ENCODE measurements around the gene GMPR2. TPM values are rescaled to one million over a fixed set of nuclear protein-coding genes. Genes with fewer than 3 reads are reported as not detected.

The GMPR2 gene
- total RNA-seq, 2 experiments from 2014 or later = 76.6 to 82.2 TPM

- peak; percentile 88 for ATAC-seq (ENCODE audit: low read depth)
- peaks cover 37% of the 10 kb centered on the region for H3K4me1 Mint-ChIP-seq
Measured at GRCh38 chr14:24271134-24271833, 38.6 kb downstream of the GMPR2 start, which contains the start of gene RABGGTA. Gene RABGGTA, minus strand, starts transcription at chr14:24271597. Its CDS starts 482 bp downstream, at chr14:24271115.

GRCh38 chr14:24271834-24272263, 39.1 kb downstream of the GMPR2 start:
- Mint-ChIP-seq H3K4me1 (peaks cover 37% of the 10 kb centered on the region), H3K27ac (peak overlapping the region; percentile 97), H3K4me3 (peak overlapping the region; percentile 79), H3K9me3 (no peaks in the 10 kb centered on the region), H3K36me3 (peaks cover 6% of the 10 kb centered on the region), H3K27me3 (no peaks in the 10 kb centered on the region)
- no peak for ATAC-seq (ENCODE audit: low read depth)
- DNase-seq = no peak
- POLR2A ChIA-PET = interaction anchor here (0.9 to 3.5 kb wide), 15 partner anchors 8 to 159 kb away, joined by 3 to 66 read pairs (median 11); partner anchors contain the start of genes CBLN3, CIDEB, DHRS1 and KHNYN

More at GRCh38 chr14:24271134-24271833, 38.6 kb downstream of the GMPR2 start, which contains the start of gene RABGGTA:
- POLR2A ChIA-PET = interaction anchor here (0.6 to 3.5 kb wide), 28 partner anchors 9 to 159 kb away, joined by 3 to 66 read pairs (median 4); partner anchors contain the start of genes CBLN3, CHMP4A, CIDEB and DCAF11
- Mint-ChIP-seq H3K27me3 (no peaks in the 10 kb centered on the region), H3K36me3 (peaks cover 6% of the 10 kb centered on the region), H3K27ac (peak within 1 kb of the TSS; percentile 97), H3K9me3 (no peaks in the 10 kb centered on the region), H3K4me3 (peak within 1 kb of the TSS; percentile 95)
- DNase-seq = peak; percentile 91

- Mint-ChIP-seq H3K4me1 (peaks cover 38% of the 10 kb centered on the region), H3K9me3 (no peaks in the 10 kb centered on the region), H3K4me3 (peak overlapping the region; percentile 79), H3K36me3 (peaks cover 3% of the 10 kb centered on the region), H3K27ac (peak overlapping the region; percentile 97), H3K27me3 (no peaks in the 10 kb centered on the region)
- DNase-seq (no peak), ATAC-seq (ENCODE audit: low read depth) (no peak)
- POLR2A ChIA-PET = interaction anchor here (1.2 to 3.5 kb wide), 6 partner anchors 11 to 158 kb away, joined by 3 to 66 read pairs (median 14); partner anchors contain the start of genes CBLN3, CIDEB, DHRS1 and KHNYN
Measured at GRCh38 chr14:24272467-24272866, 39.7 kb downstream of the GMPR2 start.

GRCh38 chr14:24273422-24273998, 40.8 kb downstream of the GMPR2 start:
- no peaks in the 10 kb centered on the region for H3K9me3 Mint-ChIP-seq
- peaks cover 6% of the 10 kb centered on the region for H3K36me3 Mint-ChIP-seq

GRCh38 chr14:24274101-24274543, 41.4 kb downstream of the GMPR2 start:
- POLR2A ChIA-PET = interaction anchor here (0.7 to 3.6 kb wide), 9 partner anchors 9 to 401 kb away, joined by 3 to 15 read pairs (median 4); partner anchors contain the start of gene TINF2
- Mint-ChIP-seq H3K36me3 (peaks cover 6% of the 10 kb centered on the region), H3K9me3 (no peaks in the 10 kb centered on the region), H3K27ac (peak overlapping the region; percentile 94), H3K27me3 (no peaks in the 10 kb centered on the region), H3K4me1 (peaks cover 46% of the 10 kb centered on the region), H3K4me3 (peak overlapping the region; percentile 75)
- DNase-seq (no peak), ATAC-seq (ENCODE audit: low read depth) (peak; percentile 9)

More at GRCh38 chr14:24273422-24273998, 40.8 kb downstream of the GMPR2 start:
- ATAC-seq (ENCODE audit: low read depth) = no peak
- Mint-ChIP-seq H3K27me3 (no peaks in the 10 kb centered on the region), H3K27ac (peak overlapping the region; percentile 94), H3K4me1 (peaks cover 42% of the 10 kb centered on the region), H3K4me3 (no peak overlapping the region)
- no peak for DNase-seq
- POLR2A ChIA-PET = interaction anchor here (0.7 to 3.6 kb wide), 5 partner anchors 16 to 44 kb away, joined by 3 to 15 read pairs (median 6); partner anchors contain the start of gene TINF2

- no peak for ATAC-seq (ENCODE audit: low read depth)
- DNase-seq = no peak
- Mint-ChIP-seq H3K27ac (no peak overlapping the region), H3K4me1 (peaks cover 44% of the 10 kb centered on the region), H3K36me3 (peaks cover 7% of the 10 kb centered on the region), H3K27me3 (peaks cover 5% of the 10 kb centered on the region), H3K4me3 (no peak overlapping the region), H3K9me3 (no peaks in the 10 kb centered on the region)
- POLR2A ChIA-PET = interaction anchor here (5.4 kb wide), 1 partner anchor 13 kb away, joined by 19 read pairs; no protein-coding TSS in a partner anchor
Measured at GRCh38 chr14:24277071-24277470, 44.3 kb downstream of the GMPR2 start.

- DNase-seq (no peak), ATAC-seq (ENCODE audit: low read depth) (no peak)
- H3K27ac Mint-ChIP-seq = no peak overlapping the region
- POLR2A ChIA-PET = interaction anchor here (0.5 to 5.4 kb wide), 2 partner anchors 12 to 30 kb away, joined by 4 to 19 read pairs; no protein-coding TSS in a partner anchor
- no peaks in the 10 kb centered on the region for H3K9me3 Mint-ChIP-seq
- peaks cover 7% of the 10 kb centered on the region for H3K36me3 Mint-ChIP-seq
- peaks cover 7% of the 10 kb centered on the region for H3K27me3 Mint-ChIP-seq
- H3K4me3 Mint-ChIP-seq = no peak overlapping the region
- peaks cover 37% of the 10 kb centered on the region for H3K4me1 Mint-ChIP-seq
Measured at GRCh38 chr14:24277606-24278321, 45.0 kb downstream of the GMPR2 start.

- peaks cover 7% of the 10 kb centered on the region for H3K36me3 Mint-ChIP-seq
- no peak overlapping the region for H3K27ac Mint-ChIP-seq
- peaks cover 32% of the 10 kb centered on the region for H3K4me1 Mint-ChIP-seq
- H3K27me3 Mint-ChIP-seq = peaks cover 7% of the 10 kb centered on the region
- H3K9me3 Mint-ChIP-seq = no peaks in the 10 kb centered on the region
- DNase-seq = no peak
- no peak overlapping the region for H3K4me3 Mint-ChIP-seq
- POLR2A ChIA-PET = interaction anchor here (5.4 kb wide), 1 partner anchor 12 kb away, joined by 19 read pairs; no protein-coding TSS in a partner anchor
- ATAC-seq (ENCODE audit: low read depth) = no peak
Measured at GRCh38 chr14:24278424-24278823, 45.7 kb downstream of the GMPR2 start.

GRCh38 chr14:24279301-24280186, 46.8 kb downstream of the GMPR2 start:
- Mint-ChIP-seq H3K4me1 (peaks cover 23% of the 10 kb centered on the region), H3K9me3 (no peaks in the 10 kb centered on the region), H3K4me3 (no peak overlapping the region)

GRCh38 chr14:24280797-24281460, 48.2 kb downstream of the GMPR2 start:
- POLR2A ChIA-PET = interaction anchor here (1.0 to 5.4 kb wide), 6 partner anchors 9 to 38 kb away, joined by 3 to 19 read pairs (median 7); partner anchors contain the start of genes LTB4R2, RABGGTA and TINF2
- H3K27me3 Mint-ChIP-seq = peaks cover 8% of the 10 kb centered on the region
- no peak for DNase-seq
- no peak overlapping the region for H3K4me3 Mint-ChIP-seq
- no peak overlapping the region for H3K27ac Mint-ChIP-seq
- H3K9me3 Mint-ChIP-seq = no peaks in the 10 kb centered on the region
- peaks cover 7% of the 10 kb centered on the region for H3K36me3 Mint-ChIP-seq
- peaks cover 20% of the 10 kb centered on the region for H3K4me1 Mint-ChIP-seq
- ATAC-seq (ENCODE audit: low read depth) = no peak

More at GRCh38 chr14:24279301-24280186, 46.8 kb downstream of the GMPR2 start:
- peak overlapping the region; percentile 28 for H3K27ac Mint-ChIP-seq
- peak; percentile 71 for ATAC-seq (ENCODE audit: low read depth)
- POLR2A ChIA-PET = interaction anchor here (0.9 to 5.4 kb wide), 6 partner anchors 8 to 37 kb away, joined by 3 to 19 read pairs (median 7); partner anchors contain the start of genes LTB4R2, RABGGTA and TINF2
- peaks cover 7% of the 10 kb centered on the region for H3K27me3 Mint-ChIP-seq
- DNase-seq = no peak
- H3K36me3 Mint-ChIP-seq = peaks cover 7% of the 10 kb centered on the region

GRCh38 chr14:24281636-24282035, 48.9 kb downstream of the GMPR2 start:
- no peak overlapping the region for H3K27ac Mint-ChIP-seq
- no peak overlapping the region for H3K4me3 Mint-ChIP-seq
- POLR2A ChIA-PET = interaction anchor here (0.9 to 5.4 kb wide), 3 partner anchors 8 to 167 kb away, joined by 3 to 19 read pairs (median 4); partner anchors contain the start of gene DCAF11
- peaks cover 9% of the 10 kb centered on the region for H3K36me3 Mint-ChIP-seq
- DNase-seq (no peak), ATAC-seq (ENCODE audit: low read depth) (no peak)
- H3K4me1 Mint-ChIP-seq = peaks cover 20% of the 10 kb centered on the region
- no peaks in the 10 kb centered on the region for H3K9me3 Mint-ChIP-seq
- peaks cover 11% of the 10 kb centered on the region for H3K27me3 Mint-ChIP-seq

Measured in activated naive CD8-positive, alpha-beta T cell treated with anti-CD3 and anti-CD28 coated beads, Interleukin-2, amount 10 ng/mL, durations not matched to agents 7 days and 5 days (primary cell).